SJSA1 (cell line): Measurements from ENCODE around the gene KRTAP22-2. TPM values are rescaled to one million over a fixed set of nuclear protein-coding genes. Genes with fewer than 3 reads are reported as not detected.

Source experiments
- DNase-seq, 2 experiments: peaks; one replicate each; pipeline ENCODE4 v3.0.0-alpha.2; 2015 to 2020; ENCODE audit warnings: low spot score in 2 of 2, low read depth in 1 of 2
- H3K27ac ChIP-seq: fragments of 250-450 bp; sonication (Bioruptor Pico); 2 replicates; pipeline ENCODE4 v1.5.1; 2020; ENCODE audit warnings: mild to moderate bottlenecking, moderate library complexity
- H3K27me3 ChIP-seq: fragments of 250-450 bp; sonication (Bioruptor Pico); replicated peaks from 2 replicates; pipeline ENCODE4 v1.5.1; 2020; ENCODE audit warnings: mild to moderate bottlenecking, moderate library complexity
- H3K36me3 ChIP-seq: fragments of 250-450 bp; sonication (Bioruptor Pico); 2 replicates; pipeline ENCODE4 v1.5.1; 2020; ENCODE audit warnings: mild to moderate bottlenecking
- H3K4me1 ChIP-seq: fragments of 250-450 bp; sonication (Bioruptor Pico); replicated peaks from 2 replicates; pipeline ENCODE4 v1.6.1; 2021; ENCODE audit warnings: mild to moderate bottlenecking
- H3K4me3 ChIP-seq: fragments of 250-450 bp; sonication (Bioruptor Pico); 2 replicates; pipeline ENCODE4 v1.5.1; 2020; ENCODE audit warnings: mild to moderate bottlenecking
- H3K9me3 ChIP-seq: fragments of 250-450 bp; sonication (Bioruptor Pico); replicated peaks from 2 replicates; pipeline ENCODE4 v1.5.1; 2020; ENCODE audit warnings: mild to moderate bottlenecking
- total RNA-seq: library from RNA; depleted of rRNA; stranded (reverse); fragments of >200 nt; shearing (Covaris generic); gene quantifications from 2 replicates; pipeline ENCODE4 v1.2.3, GENCODE V29; 2014; rRNA removed

Gene KRTAP22-2
- total RNA-seq, 1 experiment from 2014 or later, result not detected

DNA sequence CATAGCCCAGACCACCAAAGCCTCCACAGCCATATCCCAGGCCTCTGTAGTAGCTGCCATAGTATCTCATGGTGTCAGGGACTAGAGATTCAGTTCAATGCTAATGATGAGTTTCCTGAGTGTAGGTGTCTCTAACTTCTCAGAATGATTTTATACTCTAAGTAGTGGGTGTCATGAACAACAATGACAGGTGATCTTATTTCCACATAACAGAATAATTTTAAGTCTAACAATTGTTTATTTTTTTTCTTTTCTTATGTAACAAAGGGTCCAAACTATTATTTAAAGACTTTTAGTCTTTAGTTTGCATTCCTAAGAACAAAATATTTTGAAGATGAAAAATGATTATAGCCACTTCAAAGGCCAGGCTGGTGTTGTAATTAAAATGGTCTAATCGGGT is 48.4 kb downstream of the KRTAP22-2 start, which contains the start of gene KRTAP19-6:
Gene KRTAP19-6, minus strand, starts transcription at position 101 of the 400 bp plus-strand sequence. Its CDS starts 31 bp downstream, at position 70.
- Histone ChIP-seq H3K4me1 (no peaks in the 10 kb centered on the region), H3K4me3 (no peak within 1 kb of the TSS), H3K27ac (no peak within 1 kb of the TSS), H3K36me3 (no peaks in the 10 kb centered on the region), H3K27me3 (no peaks in the 10 kb centered on the region), H3K9me3 (no peaks in the 10 kb centered on the region)
- no peak for DNase-seq

Other genes with a start within 250 kb of the KRTAP22-2 start
- not detected in 2 replicates for gene KRTAP23-1, start 241.8 kb downstream of the KRTAP22-2 start, total RNA-seq
- gene KRTAP13-2, start 218.1 kb downstream of the KRTAP22-2 start, total RNA-seq, result not detected in 2 replicates
- gene KRTAP13-1, start 194.4 kb downstream of the KRTAP22-2 start, total RNA-seq, result not detected in 2 replicates
- not detected in 2 replicates for gene KRTAP13-3, start 164.5 kb downstream of the KRTAP22-2 start, total RNA-seq
- gene KRTAP13-4, start 160.2 kb downstream of the KRTAP22-2 start, total RNA-seq, result not detected in 2 replicates
- not detected in 2 replicates for gene KRTAP15-1, start 150.1 kb downstream of the KRTAP22-2 start, total RNA-seq
- gene KRTAP19-1, start 110.0 kb downstream of the KRTAP22-2 start, total RNA-seq, result not detected in 2 replicates
- not detected in 2 replicates for gene KRTAP19-2, start 103.0 kb downstream of the KRTAP22-2 start, total RNA-seq
- gene KRTAP19-3, start 98.4 kb downstream of the KRTAP22-2 start, total RNA-seq, result not detected in 2 replicates
- gene KRTAP19-4, start 93.2 kb downstream of the KRTAP22-2 start, total RNA-seq, result not detected in 2 replicates
- gene KRTAP19-5, start 88.3 kb downstream of the KRTAP22-2 start, total RNA-seq, result not detected in 2 replicates
- not detected in 2 replicates for gene KRTAP19-6, start 48.5 kb downstream of the KRTAP22-2 start, total RNA-seq
- gene KRTAP19-7, start 29.1 kb downstream of the KRTAP22-2 start, total RNA-seq, result not detected in 2 replicates
- not detected in 2 replicates for gene KRTAP6-3, start 2.0 kb upstream of the KRTAP22-2 start, total RNA-seq
- gene KRTAP6-2, start 8.5 kb upstream of the KRTAP22-2 start, total RNA-seq, result not detected in 2 replicates
- not detected in 2 replicates for gene KRTAP22-1, start 10.7 kb upstream of the KRTAP22-2 start, total RNA-seq
- not detected in 2 replicates for gene KRTAP6-1, start 23.5 kb upstream of the KRTAP22-2 start, total RNA-seq
- not detected in 2 replicates for gene KRTAP20-1, start 26.0 kb upstream of the KRTAP22-2 start, total RNA-seq
- not detected in 2 replicates for gene KRTAP20-4, start 30.2 kb upstream of the KRTAP22-2 start, total RNA-seq
- gene KRTAP20-2, start 44.8 kb upstream of the KRTAP22-2 start, total RNA-seq, result not detected in 2 replicates
- gene KRTAP20-3, start 52.5 kb upstream of the KRTAP22-2 start, total RNA-seq, result not detected in 2 replicates
- gene KRTAP21-3, start 128.4 kb upstream of the KRTAP22-2 start, total RNA-seq, result not detected in 2 replicates
- gene KRTAP21-2, start 156.9 kb upstream of the KRTAP22-2 start, total RNA-seq, result not detected in 2 replicates
- gene KRTAP21-1, start 165.0 kb upstream of the KRTAP22-2 start, total RNA-seq, result not detected in 2 replicates
- gene KRTAP8-1, start 222.9 kb upstream of the KRTAP22-2 start, total RNA-seq, result not detected in 2 replicates
- gene KRTAP7-1, start 239.4 kb upstream of the KRTAP22-2 start, total RNA-seq, result not detected in 2 replicates